Mesothelial cell of epicardium (in vitro differentiated cells): Measurements from ENCODE around the gene GAS1. TPM values are rescaled to one million over a fixed set of nuclear protein-coding genes. Genes with fewer than 3 reads are reported as not detected.
A peak's percentile ranks its signal among the peaks of the same experiment; 100 is the strongest.

Source experiments
- DNase-seq, 2 experiments: peaks; one replicate each; pipeline ENCODE4 v3.0.0; 2021; ENCODE audit warnings: low spot score in 2 of 2; ENCODE audit not compliant: unreplicated experiment in 2 of 2
- H3K27ac Mint-ChIP-seq: 2 replicates; pipeline ENCODE4 v1.8.0; 2021; ENCODE audit warnings: mixed read lengths
- H3K27me3 Mint-ChIP-seq: 2 replicates; pipeline ENCODE4 v1.8.0; 2021; ENCODE audit warnings: low read depth, mixed read lengths
- H3K36me3 Mint-ChIP-seq: 2 replicates; pipeline ENCODE4 v1.8.0; 2021; ENCODE audit warnings: mixed read lengths
- H3K4me1 Mint-ChIP-seq: 2 replicates; pipeline ENCODE4 v1.8.0; 2021; ENCODE audit warnings: mixed read lengths
- H3K4me3 Mint-ChIP-seq: 2 replicates; pipeline ENCODE4 v1.8.0; 2021; ENCODE audit warnings: mild to moderate bottlenecking, moderate library complexity, mixed read lengths
- H3K9me3 Mint-ChIP-seq: 2 replicates; pipeline ENCODE4 v1.8.0; 2021; ENCODE audit warnings: mixed read lengths
- CTCF ChIP-seq: fragments of 200-600 bp; sonication (generic); IDR thresholded peaks from one replicate; pipeline ENCODE4 v1.5.0; 2021; ENCODE audit warnings: antibody characterized with exemption; ENCODE audit not compliant: unreplicated experiment
- total RNA-seq: library from RNA; stranded (reverse); gene quantifications from 3 replicates; pipeline ENCODE4 v1.2.1, GENCODE V29; 2021

GAS1 gene
- total RNA-seq, 1 donor from 2014 or later, result 47.8 TPM

- peaks cover 32% of the 10 kb centered on the region for H3K4me1 Mint-ChIP-seq
- H3K4me3 Mint-ChIP-seq, result no peak overlapping the region
- H3K27ac Mint-ChIP-seq, result no peak overlapping the region
Observed at GRCh38 chr9:86987900-86988299, 40.6 kb upstream of the GAS1 start.

DNA sequence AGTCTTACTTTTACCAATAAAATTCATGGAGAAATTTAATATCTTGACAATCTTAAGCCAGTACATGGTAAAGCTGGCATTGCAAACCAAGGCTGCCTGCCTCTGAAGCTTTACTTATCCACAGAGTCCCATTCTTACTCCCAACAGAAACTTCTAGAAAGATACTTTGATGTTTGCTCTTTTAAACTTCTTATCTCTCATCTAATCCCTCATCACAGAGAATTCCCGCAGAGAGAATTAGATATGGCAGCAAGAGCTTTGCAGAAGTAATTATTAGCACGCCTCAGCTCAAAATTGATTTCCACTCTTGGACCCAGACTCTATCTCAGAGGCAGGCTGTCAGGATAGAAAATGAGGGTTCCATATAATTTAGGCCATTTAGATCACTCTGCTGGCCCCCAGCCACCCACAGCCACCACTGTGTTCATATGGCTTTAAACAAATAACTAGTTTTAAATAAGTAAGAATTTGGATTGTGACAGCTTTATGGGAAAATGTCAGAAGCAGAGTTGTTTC lies 37.9 kb upstream of the GAS1 start:
- Mint-ChIP-seq H3K36me3 (no peaks in the 10 kb centered on the region), H3K9me3 (peaks cover 11% of the 10 kb centered on the region), H3K4me3 (no peak overlapping the region), H3K27ac (peak overlapping the region; percentile 84), H3K27me3 (no peaks in the 10 kb centered on the region), H3K4me1 (peaks cover 31% of the 10 kb centered on the region)
- no peak for TF ChIP-seq CTCF
- no peak for DNase-seq

More at GRCh38 chr9:86987900-86988299, 40.6 kb upstream of the GAS1 start:
- no peaks in the 10 kb centered on the region for H3K27me3 Mint-ChIP-seq
- DNase-seq, result no peak
- no peaks in the 10 kb centered on the region for H3K36me3 Mint-ChIP-seq
- peaks cover 3% of the 10 kb centered on the region for H3K9me3 Mint-ChIP-seq
- TF ChIP-seq CTCF, result no peak

DNA sequence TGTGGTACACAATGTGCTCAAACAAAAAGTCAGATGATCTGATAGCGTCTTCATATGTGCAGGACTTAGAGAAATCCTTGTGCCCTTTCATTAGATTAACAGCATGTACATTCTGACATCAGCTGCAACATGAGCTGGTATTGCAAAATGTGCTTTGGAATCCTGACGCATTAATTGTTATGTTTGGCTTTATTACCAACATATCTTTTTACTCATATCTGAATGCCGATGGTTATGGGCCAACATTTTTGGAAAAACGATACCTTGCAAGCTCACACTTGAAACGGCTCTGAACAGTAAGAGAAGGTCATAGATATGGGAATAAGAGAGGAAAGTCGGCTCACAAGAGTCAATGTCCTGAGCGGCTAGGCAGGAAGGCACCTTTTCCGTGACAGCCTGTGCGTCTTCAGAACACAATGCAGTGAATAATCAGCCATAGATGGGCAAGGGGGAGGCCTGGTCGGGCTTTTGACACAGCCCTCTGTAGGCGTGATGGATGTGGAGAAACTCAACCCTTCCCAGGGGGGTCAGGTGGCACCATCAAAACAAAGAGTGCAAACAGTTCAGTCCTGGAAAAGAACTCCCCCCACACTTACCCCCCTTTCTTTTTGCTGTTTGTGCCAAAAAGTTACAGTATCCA lies 36.4 kb upstream of the GAS1 start:
- H3K4me1 Mint-ChIP-seq, result peaks cover 38% of the 10 kb centered on the region
- peak overlapping the region; percentile 62 for H3K27ac Mint-ChIP-seq
- TF ChIP-seq CTCF, result no peak
- no peak for DNase-seq
- no peak overlapping the region for H3K4me3 Mint-ChIP-seq
- no peaks in the 10 kb centered on the region for H3K27me3 Mint-ChIP-seq
- no peaks in the 10 kb centered on the region for H3K36me3 Mint-ChIP-seq
- H3K9me3 Mint-ChIP-seq, result peaks cover 15% of the 10 kb centered on the region

GRCh38 chr9:86983249-86983619 lies 35.9 kb upstream of the GAS1 start:
- no peak for DNase-seq
- Mint-ChIP-seq H3K27me3 (no peaks in the 10 kb centered on the region), H3K27ac (peak overlapping the region; percentile 62), H3K4me1 (peaks cover 42% of the 10 kb centered on the region), H3K4me3 (no peak overlapping the region), H3K36me3 (no peaks in the 10 kb centered on the region), H3K9me3 (peaks cover 15% of the 10 kb centered on the region)
- no peak for TF ChIP-seq CTCF

DNA sequence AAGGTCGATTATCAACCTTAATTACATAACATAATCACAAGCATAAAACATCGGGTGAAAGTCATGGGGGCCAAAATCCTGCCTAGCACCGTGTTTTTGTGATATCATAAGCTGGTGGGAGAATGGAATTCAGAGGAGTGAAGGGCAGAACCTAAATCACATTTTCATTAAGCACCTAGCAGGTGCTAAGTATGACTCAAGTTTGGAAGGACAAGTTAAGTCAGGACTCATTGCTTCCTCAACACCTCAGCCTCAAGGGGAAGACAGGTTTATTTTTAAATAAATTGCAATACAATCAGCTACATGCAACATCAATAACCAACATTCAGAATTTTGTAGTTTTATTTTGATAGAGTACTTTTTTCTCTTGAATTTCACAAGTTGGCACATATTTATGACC lies 33.5 kb upstream of the GAS1 start:
- peaks cover 12% of the 10 kb centered on the region for H3K9me3 Mint-ChIP-seq
- peaks cover 46% of the 10 kb centered on the region for H3K4me1 Mint-ChIP-seq
- TF ChIP-seq CTCF, result no peak
- H3K27ac Mint-ChIP-seq, result no peak overlapping the region
- DNase-seq, result no peak
- H3K4me3 Mint-ChIP-seq, result no peak overlapping the region
- no peaks in the 10 kb centered on the region for H3K27me3 Mint-ChIP-seq
- H3K36me3 Mint-ChIP-seq, result no peaks in the 10 kb centered on the region
